ENCODE results near the gene HEPACAM.

The HEPACAM gene

DNA sequence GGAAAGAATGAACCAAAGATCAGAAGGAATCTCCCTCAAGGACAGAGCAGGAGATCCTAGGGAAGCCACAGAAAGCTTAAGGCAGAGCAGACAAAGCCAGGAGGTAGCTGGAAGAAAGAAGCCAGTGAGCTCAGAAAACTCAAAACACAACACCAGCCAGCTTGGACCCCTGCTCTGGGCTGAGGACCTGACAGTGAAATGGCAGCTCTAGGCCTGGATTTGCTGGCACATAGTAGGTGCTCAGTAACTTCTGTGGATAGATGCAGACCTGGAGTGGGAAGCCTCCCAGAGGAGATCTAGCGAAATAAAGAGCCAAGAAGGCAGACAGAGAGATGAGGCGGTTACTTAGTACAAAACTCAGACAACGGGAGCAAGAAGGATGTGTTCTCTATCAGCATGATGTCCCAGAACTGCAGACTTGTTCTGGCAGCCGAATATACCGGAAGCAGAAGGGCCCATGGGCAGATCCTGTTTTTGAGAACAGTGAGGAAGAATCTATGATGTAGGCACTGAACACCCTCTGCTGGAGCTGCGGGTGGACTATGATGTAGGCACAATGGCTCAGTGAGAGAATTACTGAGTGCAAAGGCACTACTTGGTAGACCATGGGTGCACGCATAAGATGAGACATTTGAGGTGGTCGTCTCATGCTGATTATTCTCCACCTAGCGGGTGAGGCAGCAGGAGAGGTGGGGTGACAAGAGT, 42.9 kb downstream of the HEPACAM start:
- H4K20me1 ChIP-seq (ENCODE audit: control insufficient read depth, insufficient read depth, low read depth, low read length), result no peaks in the 10 kb centered on the region
- H3K79me2 ChIP-seq (ENCODE audit: control insufficient read depth, low read length), result no peaks in the 10 kb centered on the region
- H3K9me2 ChIP-seq (replicated peaks; ENCODE audit: control insufficient read depth, low read length), result no peaks in the 10 kb centered on the region
- H3F3A ChIP-seq (ENCODE audit: control insufficient read depth, insufficient read depth), result no peaks in the 10 kb centered on the region
- no peak overlapping the region for H3K27ac ChIP-seq (ENCODE audit: low read depth, low read length)
- H3K4me1 ChIP-seq (ENCODE audit: control insufficient read depth, low read length), result no peaks in the 10 kb centered on the region
- no peak overlapping the region for H3K4me2 ChIP-seq (ENCODE audit: low read length)
- peaks cover 4% of the 10 kb centered on the region; the same call in 1 of the 2 replicates for H3K27me3 ChIP-seq (ENCODE audit: control insufficient read depth, low read length)
- no peaks in the 10 kb centered on the region for H3K9me3 ChIP-seq (ENCODE audit: control insufficient read depth, insufficient read depth, low read length)
- H3K36me3 ChIP-seq (ENCODE audit: control insufficient read depth, low read length), result no peaks in the 10 kb centered on the region
- no peak overlapping the region for H3K4me3 ChIP-seq (ENCODE audit: low read length)
- TF ChIP-seq CTCF (IDR thresholded peaks at IDR 0.05; ENCODE audit: low read depth, low read length, poor library complexity, severe bottlenecking), result no peak
- no peak for TF ChIP-seq EZH2phosphoT487 (IDR thresholded peaks at IDR 0.05; ENCODE audit: borderline replicate concordance, low read length)

GRCh38 chr11:124892146-124892545, 43.7 kb downstream of the HEPACAM start:
- TF ChIP-seq CTCF (IDR thresholded peaks at IDR 0.05; ENCODE audit: low read depth, low read length, poor library complexity, severe bottlenecking) (no peak), EZH2phosphoT487 (IDR thresholded peaks at IDR 0.05; ENCODE audit: borderline replicate concordance, low read length) (no peak)
- Histone ChIP-seq H3K4me1 (ENCODE audit: control insufficient read depth, low read length) (no peaks in the 10 kb centered on the region), H3K4me2 (ENCODE audit: low read length) (no peak overlapping the region), H3K9me3 (ENCODE audit: control insufficient read depth, insufficient read depth, low read length) (no peaks in the 10 kb centered on the region), H3K4me3 (ENCODE audit: low read length) (no peak overlapping the region), H3K79me2 (ENCODE audit: control insufficient read depth, low read length) (no peaks in the 10 kb centered on the region), H3K27ac (ENCODE audit: low read depth, low read length) (no peak overlapping the region), H3K9me2 (replicated peaks; ENCODE audit: control insufficient read depth, low read length) (no peaks in the 10 kb centered on the region), H4K20me1 (ENCODE audit: control insufficient read depth, insufficient read depth, low read depth, low read length) (no peaks in the 10 kb centered on the region), H3K36me3 (ENCODE audit: control insufficient read depth, low read length) (no peaks in the 10 kb centered on the region), H3K27me3 (ENCODE audit: control insufficient read depth, low read length) (peaks cover 6% of the 10 kb centered on the region; the same call in 1 of the 2 replicates), H3F3A (ENCODE audit: control insufficient read depth, insufficient read depth) (no peaks in the 10 kb centered on the region)

DNA sequence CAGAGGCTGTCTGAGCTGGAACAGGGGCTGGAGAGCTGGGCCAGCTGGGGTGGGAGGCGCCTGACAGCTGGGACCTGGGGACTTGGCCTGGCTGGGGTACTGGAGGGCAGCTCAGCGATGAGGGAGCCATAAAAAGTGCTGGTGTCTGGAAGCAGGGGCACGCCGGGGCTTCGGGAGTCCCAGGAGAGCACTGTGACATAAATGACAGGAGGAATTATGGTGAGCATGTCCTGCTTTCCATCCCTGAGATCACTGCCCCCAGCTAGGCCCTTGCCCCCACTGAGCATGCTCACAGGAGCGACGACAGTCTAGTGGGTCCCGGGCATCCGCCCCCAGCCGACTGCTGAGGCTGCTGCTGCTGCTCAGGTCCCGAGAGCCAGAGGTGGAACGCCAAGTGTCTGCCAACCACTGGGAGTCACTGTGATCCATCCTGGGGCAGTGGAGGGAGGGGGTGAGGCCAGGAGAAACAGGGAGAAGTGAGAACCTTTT, 44.4 kb downstream of the HEPACAM start:
- Histone ChIP-seq H3K4me2 (ENCODE audit: low read length) (no peak overlapping the region), H3K4me1 (ENCODE audit: control insufficient read depth, low read length) (no peaks in the 10 kb centered on the region), H3K9me3 (ENCODE audit: control insufficient read depth, insufficient read depth, low read length) (no peaks in the 10 kb centered on the region), H3K79me2 (ENCODE audit: control insufficient read depth, low read length) (no peaks in the 10 kb centered on the region), H3K4me3 (ENCODE audit: low read length) (no peak overlapping the region), H3K27ac (ENCODE audit: low read depth, low read length) (no peak overlapping the region), H3K27me3 (ENCODE audit: control insufficient read depth, low read length) (peaks cover 6% of the 10 kb centered on the region; the same call in 1 of the 2 replicates), H3K9me2 (replicated peaks; ENCODE audit: control insufficient read depth, low read length) (no peaks in the 10 kb centered on the region), H4K20me1 (ENCODE audit: control insufficient read depth, insufficient read depth, low read depth, low read length) (no peaks in the 10 kb centered on the region), H3K36me3 (ENCODE audit: control insufficient read depth, low read length) (no peaks in the 10 kb centered on the region), H3F3A (ENCODE audit: control insufficient read depth, insufficient read depth) (no peaks in the 10 kb centered on the region)
- TF ChIP-seq CTCF (IDR thresholded peaks at IDR 0.05; ENCODE audit: low read depth, low read length, poor library complexity, severe bottlenecking) (no peak), EZH2phosphoT487 (IDR thresholded peaks at IDR 0.05; ENCODE audit: borderline replicate concordance, low read length) (no peak)
